Calu3 (cell line): Measurements from ENCODE around the gene LIMS2. TPM values are rescaled to one million over a fixed set of nuclear protein-coding genes. Genes with fewer than 3 reads are reported as not detected.

Experiments
- BruUV-seq: library from RNA; stranded (reverse); fragments of 400-500 nt; replicated peaks from 2 replicates; lab custom pipeline; 2021; lab: Mats Ljungman, UMichigan
- CTCF ChIA-PET: fragments of 300-600 bp; sonication (Branson Sonifier 250); formaldehyde crosslinking; loops from one replicate; lab custom pipeline; 2022; ENCODE audit warnings: antibody characterized with exemption; lab: Charles Lee
- DNase-seq: peaks from one replicate; pipeline ENCODE4 v3.0.0; 2022
- H3K27ac Mint-ChIP-seq: one replicate; pipeline ENCODE4 v1.8.0; 2022; ENCODE audit warnings: mixed read lengths; ENCODE audit not compliant: unreplicated experiment
- H3K27me3 Mint-ChIP-seq: one replicate; pipeline ENCODE4 v1.8.0; 2022; ENCODE audit warnings: mixed read lengths; ENCODE audit not compliant: unreplicated experiment
- H3K36me3 Mint-ChIP-seq: one replicate; pipeline ENCODE4 v1.8.0; 2022; ENCODE audit warnings: mild to moderate bottlenecking, moderate library complexity, mixed read lengths; ENCODE audit not compliant: insufficient read depth, unreplicated experiment
- H3K4me1 Mint-ChIP-seq: one replicate; pipeline ENCODE4 v1.8.0; 2022; ENCODE audit warnings: mild to moderate bottlenecking, low read depth, mixed read lengths; ENCODE audit not compliant: unreplicated experiment
- H3K4me3 Mint-ChIP-seq: one replicate; pipeline ENCODE4 v1.8.0; 2022; ENCODE audit warnings: mild to moderate bottlenecking, low read depth, moderate library complexity, mixed read lengths; ENCODE audit not compliant: unreplicated experiment
- H3K9me3 Mint-ChIP-seq: one replicate; pipeline ENCODE4 v1.8.0; 2022; ENCODE audit warnings: low read depth, mixed read lengths; ENCODE audit not compliant: unreplicated experiment
- CTCF ChIP-seq: fragments of 200-600 bp; IDR thresholded peaks from one replicate; pipeline ENCODE4 v1.8.0; 2022; ENCODE audit warnings: antibody characterized with exemption; ENCODE audit not compliant: unreplicated experiment
- intact Hi-C: fragments of 100-400 bp; cut with micrococcal nuclease; formaldehyde crosslinking; loops from one replicate; pipeline ENCODE4 v1.10.0; 2022; ENCODE audit not compliant: unreplicated experiment
- total RNA-seq: library from RNA; stranded (reverse); gene quantifications from 2 replicates; pipeline ENCODE4 v1.2.3, GENCODE V29; 2022

Gene LIMS2
- total RNA-seq, 1 experiment from 2014 or later, result 0.31 TPM

GRCh38 chr2:127651971-127652550, 23.3 kb downstream of the LIMS2 start:
- no peak overlapping the region for H3K27ac Mint-ChIP-seq
- no peaks in the 10 kb centered on the region for H3K9me3 Mint-ChIP-seq
- no peak overlapping the region for H3K4me3 Mint-ChIP-seq
- CTCF ChIA-PET, result no interaction called here
- no peaks in the 10 kb centered on the region for H3K4me1 Mint-ChIP-seq
- DNase-seq, result no peak
- intact Hi-C loops, result no loop called here
- H3K36me3 Mint-ChIP-seq, result no peaks in the 10 kb centered on the region
- no TSS peak for BruUV-seq
- H3K27me3 Mint-ChIP-seq, result peaks cover 63% of the 10 kb centered on the region
- TF ChIP-seq CTCF, result no peak

- H3K36me3 Mint-ChIP-seq, result no peaks in the 10 kb centered on the region
- no TSS peak for BruUV-seq
- no peak overlapping the region for H3K4me3 Mint-ChIP-seq
- CTCF ChIA-PET, result no interaction called here
- H3K27me3 Mint-ChIP-seq, result peaks cover 57% of the 10 kb centered on the region
- no peak for TF ChIP-seq CTCF
- DNase-seq, result no peak
- intact Hi-C loops, result no loop called here
- no peaks in the 10 kb centered on the region for H3K4me1 Mint-ChIP-seq
- no peaks in the 10 kb centered on the region for H3K9me3 Mint-ChIP-seq
- H3K27ac Mint-ChIP-seq, result no peak overlapping the region
Observed at GRCh38 chr2:127651381-127651809, 23.9 kb downstream of the LIMS2 start.

- H3K27me3 Mint-ChIP-seq, result peaks cover 51% of the 10 kb centered on the region
- CTCF ChIA-PET, result interaction anchor here (1.3 to 2.3 kb wide), 2 partner anchors 60 to 454 kb away, joined by 6 to 17 read pairs; no protein-coding TSS in a partner anchor
- H3K4me3 Mint-ChIP-seq, result no peak overlapping the region
- no peaks in the 10 kb centered on the region for H3K4me1 Mint-ChIP-seq
- H3K27ac Mint-ChIP-seq, result no peak overlapping the region
- no peak for DNase-seq
- intact Hi-C loops, result no loop called here
- no peak for TF ChIP-seq CTCF
- BruUV-seq, result no TSS peak
- no peaks in the 10 kb centered on the region for H3K36me3 Mint-ChIP-seq
- H3K9me3 Mint-ChIP-seq, result no peaks in the 10 kb centered on the region
Observed at GRCh38 chr2:127650785-127651380, 24.4 kb downstream of the LIMS2 start.

- intact Hi-C loops, result no loop called here
- DNase-seq, result no peak
- no TSS peak for BruUV-seq
- H3K4me3 Mint-ChIP-seq, result no peak overlapping the region
- CTCF ChIA-PET, result interaction anchor here (1.1 to 2.3 kb wide), 3 partner anchors 59 to 453 kb away, joined by 3 to 17 read pairs (median 6); no protein-coding TSS in a partner anchor
- no peaks in the 10 kb centered on the region for H3K9me3 Mint-ChIP-seq
- H3K36me3 Mint-ChIP-seq, result no peaks in the 10 kb centered on the region
- peaks cover 45% of the 10 kb centered on the region for H3K27me3 Mint-ChIP-seq
- no peak overlapping the region for H3K27ac Mint-ChIP-seq
- H3K4me1 Mint-ChIP-seq, result no peaks in the 10 kb centered on the region
- TF ChIP-seq CTCF, result no peak
Observed at GRCh38 chr2:127650041-127650784, 25.1 kb downstream of the LIMS2 start.
